Measurements from ENCODE around the gene TRIM28. TPM values are rescaled to one million over a fixed set of nuclear protein-coding genes. Genes with fewer than 3 reads are reported as not detected.
"Not testable (repeated sequence)": the region's sequence is repeated elsewhere in the genome, so short reads cannot be mapped to it uniquely, and the experiment has no call there.

The TRIM28 gene
- total RNA-seq, 2 donors from 2014 or later: 336 to 455 TPM

DNA sequence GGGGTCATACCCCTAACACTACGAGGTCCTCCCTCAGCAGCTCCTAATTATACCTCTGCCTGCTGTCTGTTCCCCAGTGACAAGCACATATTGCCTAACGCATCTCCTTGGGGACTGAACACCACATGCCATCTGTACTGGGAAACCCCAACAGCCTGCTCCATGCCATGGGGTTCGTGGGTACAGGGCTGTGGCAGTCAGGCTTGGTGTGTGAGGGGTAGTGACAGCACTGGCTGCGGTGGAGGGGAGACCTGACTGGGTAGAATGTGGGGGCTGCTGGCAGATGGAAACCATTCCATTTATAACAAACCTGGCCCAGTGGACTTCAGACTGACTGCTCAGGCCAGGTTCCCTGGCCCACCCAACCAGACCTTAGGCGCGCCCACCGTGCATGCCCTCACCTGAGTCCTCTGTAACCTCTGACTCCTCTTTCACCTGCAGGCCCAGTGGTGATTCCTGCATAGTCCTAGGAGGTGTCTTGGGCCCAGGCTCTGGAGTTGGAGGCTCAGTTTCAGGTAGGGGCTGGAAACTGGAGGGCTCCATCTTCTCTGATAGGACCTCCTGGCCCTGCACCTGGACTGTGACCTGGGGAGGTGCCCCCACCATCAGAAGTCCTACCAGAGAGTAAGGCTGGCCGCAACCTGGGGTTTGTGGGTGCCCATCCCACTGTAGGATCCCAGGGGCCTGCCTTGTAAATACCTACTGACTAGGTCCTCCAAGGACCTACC lies 26.2 kb downstream of the TRIM28 start:
- Mint-ChIP-seq H3K36me3 (ENCODE audit: low read depth) (peaks cover 65% of the 10 kb centered on the region), H3K4me1 (peaks cover 27% of the 10 kb centered on the region), H3K27me3 (no peaks in the 10 kb centered on the region), H3K27ac (peak overlapping the region; percentile 40), H3K9me3 (no peaks in the 10 kb centered on the region), H3K4me3 (no peak overlapping the region)
- no peak for ATAC-seq (replicated peaks)

DNA sequence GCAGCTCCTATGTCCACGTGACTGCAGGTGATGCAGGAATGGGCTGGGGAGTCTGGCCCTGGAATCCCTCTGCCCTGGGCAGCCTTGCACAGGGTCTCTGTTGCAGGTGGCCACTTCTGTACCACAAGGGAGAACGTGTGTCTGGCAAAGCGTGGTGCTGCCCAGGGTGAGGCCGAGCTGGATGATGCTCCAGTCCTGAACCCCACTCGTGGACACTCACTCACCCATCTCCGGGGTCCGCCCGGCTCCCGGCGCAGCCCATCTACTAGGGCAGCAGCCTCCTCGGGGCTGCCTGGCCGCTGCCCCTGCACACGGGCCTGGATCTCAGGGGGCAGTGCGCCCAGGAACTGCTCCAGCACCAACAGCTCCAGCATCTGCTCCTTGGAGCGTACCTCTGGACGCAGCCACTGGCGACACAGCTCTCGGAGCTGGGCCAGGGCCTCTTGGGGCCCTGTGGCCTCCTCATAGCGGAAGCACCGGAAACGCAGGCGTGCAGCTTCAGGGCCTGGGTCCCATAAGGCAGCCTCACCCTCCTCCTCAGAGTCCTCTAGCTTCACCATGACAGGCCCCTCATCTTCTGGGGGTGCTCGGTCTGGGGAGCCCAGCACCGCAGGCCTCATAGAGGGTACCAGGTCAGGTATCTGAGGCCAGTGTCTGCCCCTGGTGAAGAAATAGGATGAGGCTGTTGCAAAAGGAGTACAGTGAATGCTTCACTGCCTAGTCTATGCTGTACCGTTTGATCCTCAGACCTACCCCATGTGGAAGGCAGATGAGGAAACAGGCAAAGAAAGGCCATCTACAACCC lies 27.1 kb downstream of the TRIM28 start:
- H3K27ac Mint-ChIP-seq: no peak overlapping the region
- H3K9me3 Mint-ChIP-seq: no peaks in the 10 kb centered on the region
- H3K4me1 Mint-ChIP-seq: peaks cover 30% of the 10 kb centered on the region
- H3K27me3 Mint-ChIP-seq: no peaks in the 10 kb centered on the region
- peaks cover 63% of the 10 kb centered on the region for H3K36me3 Mint-ChIP-seq (ENCODE audit: low read depth)
- H3K4me3 Mint-ChIP-seq: peak overlapping the region; percentile 94
- ATAC-seq (replicated peaks): no peak

DNA sequence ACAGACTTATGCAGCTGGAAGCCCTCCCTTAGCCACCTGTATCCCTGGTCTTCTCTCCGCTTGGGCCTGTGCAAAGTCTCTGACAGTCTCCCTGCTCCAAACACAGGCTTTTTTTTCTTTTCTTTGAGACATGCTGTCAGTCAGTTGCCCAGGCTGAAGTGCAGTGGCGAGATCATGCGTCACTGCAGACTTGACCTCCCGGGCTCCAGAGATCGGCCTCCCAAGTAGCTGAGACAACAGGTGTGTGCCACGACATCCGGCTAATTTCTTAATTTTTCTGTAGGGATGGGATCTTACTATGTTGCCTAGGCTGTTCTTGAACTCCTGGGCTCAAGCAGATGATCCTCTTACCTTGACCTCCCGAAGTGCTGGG lies 27.7 kb downstream of the TRIM28 start:
- H3K27me3 Mint-ChIP-seq: no peaks in the 10 kb centered on the region
- peaks cover 57% of the 10 kb centered on the region for H3K36me3 Mint-ChIP-seq (ENCODE audit: low read depth)
- H3K9me3 Mint-ChIP-seq: no peaks in the 10 kb centered on the region
- no peak for ATAC-seq (replicated peaks)
- peak overlapping the region; percentile 94 for H3K4me3 Mint-ChIP-seq
- H3K4me1 Mint-ChIP-seq: peaks cover 32% of the 10 kb centered on the region
- H3K27ac Mint-ChIP-seq: peak overlapping the region; percentile 100

DNA sequence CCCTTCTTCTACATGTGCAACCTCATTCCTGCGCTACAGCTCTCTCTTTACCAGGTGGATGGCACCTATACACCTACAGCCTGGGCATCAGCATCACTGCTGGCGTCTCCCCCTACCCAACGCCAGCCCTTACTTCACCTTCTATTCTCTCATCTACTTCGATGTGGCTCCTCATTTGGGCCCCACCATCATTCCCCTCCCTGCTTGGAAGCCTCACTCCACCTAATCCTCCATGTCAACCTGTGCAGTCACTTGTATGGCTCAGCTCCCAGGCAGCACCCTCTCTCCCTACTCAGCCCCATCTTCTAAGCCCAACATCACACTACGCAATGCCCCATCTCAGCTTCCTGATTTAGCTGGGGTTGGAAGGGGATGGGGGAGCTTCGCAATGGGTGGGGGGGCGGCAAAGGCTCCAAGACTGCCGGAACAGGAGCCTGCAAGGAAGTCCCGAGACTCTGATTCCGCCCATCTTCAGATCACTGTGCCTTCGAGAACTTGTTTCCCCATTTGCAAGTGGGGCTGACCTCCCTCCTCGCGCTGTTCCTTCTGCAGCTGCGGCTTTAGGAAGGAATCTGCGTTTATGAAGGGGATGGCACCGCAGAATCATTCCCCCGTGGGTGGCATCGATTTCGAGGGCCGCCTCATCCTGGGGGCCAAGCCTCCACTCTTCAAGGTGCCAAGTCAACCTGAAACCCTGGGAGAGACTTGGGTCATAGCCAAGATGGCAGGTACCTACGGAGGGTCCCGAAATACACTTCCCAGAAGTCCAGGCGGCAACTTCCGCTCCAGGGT lies 28.4 kb downstream of the TRIM28 start:
- Mint-ChIP-seq H3K27ac (peak overlapping the region; percentile 100), H3K4me1 (peaks cover 32% of the 10 kb centered on the region)

GRCh38 chr19:58572818-58573657 lies 29.2 kb downstream of the TRIM28 start, which contains the start of gene MZF1:
TSS of gene MZF1 (minus strand) at chr19:58573335. CDS start at chr19:58571389, 1,946 bp downstream.
- Mint-ChIP-seq H3K27me3 (no peaks in the 10 kb centered on the region), H3K36me3 (ENCODE audit: low read depth) (peaks cover 54% of the 10 kb centered on the region), H3K9me3 (no peaks in the 10 kb centered on the region), H3K4me3 (peak within 1 kb of the TSS; percentile 94), H3K27ac (peak within 1 kb of the TSS; percentile 100), H3K4me1 (peaks cover 36% of the 10 kb centered on the region)
- peak; percentile 73 for ATAC-seq (replicated peaks)

More for the DNA sequence above, 28.4 kb downstream of the TRIM28 start:
- Mint-ChIP-seq H3K36me3 (ENCODE audit: low read depth) (peaks cover 54% of the 10 kb centered on the region), H3K27me3 (no peaks in the 10 kb centered on the region), H3K9me3 (no peaks in the 10 kb centered on the region), H3K4me3 (peak overlapping the region; percentile 94)
- no peak for ATAC-seq (replicated peaks)

- ATAC-seq (replicated peaks): no peak
- H3K36me3 Mint-ChIP-seq (ENCODE audit: low read depth): peaks cover 48% of the 10 kb centered on the region
- H3K4me3 Mint-ChIP-seq: peak overlapping the region; percentile 94
- peak overlapping the region; percentile 100 for H3K27ac Mint-ChIP-seq
- no peaks in the 10 kb centered on the region for H3K27me3 Mint-ChIP-seq
- H3K9me3 Mint-ChIP-seq: no peaks in the 10 kb centered on the region
- H3K4me1 Mint-ChIP-seq: peaks cover 42% of the 10 kb centered on the region
Observed at GRCh38 chr19:58573658-58574164, 29.8 kb downstream of the TRIM28 start.

GRCh38 chr19:58575183-58576041 lies 31.5 kb downstream of the TRIM28 start:
- H3K4me1 Mint-ChIP-seq: peaks cover 48% of the 10 kb centered on the region
- peaks cover 33% of the 10 kb centered on the region for H3K36me3 Mint-ChIP-seq (ENCODE audit: low read depth)
- H3K9me3 Mint-ChIP-seq: no peaks in the 10 kb centered on the region
- peak overlapping the region; percentile 100 for H3K27ac Mint-ChIP-seq
- peak; percentile 43 for ATAC-seq (replicated peaks)
- peak overlapping the region; percentile 94 for H3K4me3 Mint-ChIP-seq
- H3K27me3 Mint-ChIP-seq: no peaks in the 10 kb centered on the region

GRCh38 chr19:58577581-58577980 lies 33.7 kb downstream of the TRIM28 start:
- ATAC-seq (replicated peaks); H3K27me3 Mint-ChIP-seq; H3K9me3 Mint-ChIP-seq: not testable (repeated sequence)
- Mint-ChIP-seq H3K4me3 (peak overlapping the region; percentile 78), H3K4me1 (peaks cover 47% of the 10 kb centered on the region), H3K36me3 (ENCODE audit: low read depth) (peaks cover 38% of the 10 kb centered on the region), H3K27ac (peak overlapping the region; percentile 90)

- H3K9me3 Mint-ChIP-seq: no peaks in the 10 kb centered on the region
- H3K4me1 Mint-ChIP-seq: peaks cover 43% of the 10 kb centered on the region
- H3K27ac Mint-ChIP-seq: peak overlapping the region; percentile 90
- peak; percentile 50 for ATAC-seq (replicated peaks)
- H3K36me3 Mint-ChIP-seq (ENCODE audit: low read depth): peaks cover 38% of the 10 kb centered on the region
- no peaks in the 10 kb centered on the region for H3K27me3 Mint-ChIP-seq
- peak overlapping the region; percentile 78 for H3K4me3 Mint-ChIP-seq
Observed at GRCh38 chr19:58578012-58578925, 34.4 kb downstream of the TRIM28 start.

- no peak for ATAC-seq (replicated peaks)
- Mint-ChIP-seq H3K27me3 (no peaks in the 10 kb centered on the region), H3K9me3 (no peaks in the 10 kb centered on the region), H3K27ac (peak overlapping the region; percentile 90), H3K4me1 (peaks cover 34% of the 10 kb centered on the region), H3K36me3 (ENCODE audit: low read depth) (peaks cover 31% of the 10 kb centered on the region), H3K4me3 (peak overlapping the region; percentile 78)
Observed at GRCh38 chr19:58579473-58580142, 35.7 kb downstream of the TRIM28 start.

- peak; percentile 86 for ATAC-seq (replicated peaks)
- Mint-ChIP-seq H3K4me3 (peak overlapping the region; percentile 57), H3K27ac (peak overlapping the region; percentile 88), H3K36me3 (ENCODE audit: low read depth) (peaks cover 31% of the 10 kb centered on the region), H3K9me3 (no peaks in the 10 kb centered on the region), H3K4me1 (peaks cover 38% of the 10 kb centered on the region), H3K27me3 (no peaks in the 10 kb centered on the region)
Observed at GRCh38 chr19:58581227-58582141, 37.6 kb downstream of the TRIM28 start.
